Pons (tissue), 1 donor: ENCODE data around the gene AUH.

ENCODE experiments used
- DNase-seq: peaks from one replicate; pipeline ENCODE4 v3.0.0-alpha.2; 2016; ENCODE audit warnings: low spot score

The AUH gene

DNA sequence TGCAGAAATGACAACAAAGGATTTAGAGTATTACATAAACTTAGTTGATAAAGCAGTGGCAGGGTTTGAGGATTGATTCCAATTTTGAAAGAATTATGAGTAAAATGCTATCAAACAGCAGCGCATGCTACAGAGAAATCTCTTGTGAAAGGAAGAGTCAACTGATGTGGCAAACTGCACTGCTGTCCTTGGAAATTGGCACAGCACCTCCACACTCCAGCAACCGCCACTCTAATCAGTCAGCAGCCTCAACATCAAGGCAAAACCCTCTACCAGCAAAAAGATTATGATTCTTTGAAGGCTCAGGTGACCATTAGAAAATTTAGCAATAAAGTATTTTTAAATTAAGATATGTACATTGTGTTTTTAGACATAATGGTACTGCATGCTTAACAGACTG, 66.4 kb downstream of the AUH start:
- DNase-seq = no peak

DNA sequence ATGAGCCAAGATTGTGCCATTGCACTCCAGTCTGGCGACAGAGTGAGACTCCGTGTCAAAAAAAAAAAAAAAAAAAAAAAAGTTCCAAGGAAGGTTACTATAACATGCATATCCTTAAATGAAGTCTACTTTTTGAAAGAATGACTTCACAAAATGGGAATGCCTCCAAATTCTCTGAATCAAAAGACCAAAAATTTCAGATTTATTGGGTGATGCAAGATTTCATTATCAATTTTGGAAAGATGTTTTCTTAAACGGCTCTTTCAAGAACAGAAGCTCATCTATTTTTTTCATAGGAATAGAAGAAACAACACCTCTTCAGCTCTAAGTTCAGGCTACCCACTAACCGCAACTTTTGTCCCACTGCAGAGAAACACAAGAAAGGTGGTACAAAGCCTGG, 69.9 kb downstream of the AUH start:
- no peak for DNase-seq

DNA sequence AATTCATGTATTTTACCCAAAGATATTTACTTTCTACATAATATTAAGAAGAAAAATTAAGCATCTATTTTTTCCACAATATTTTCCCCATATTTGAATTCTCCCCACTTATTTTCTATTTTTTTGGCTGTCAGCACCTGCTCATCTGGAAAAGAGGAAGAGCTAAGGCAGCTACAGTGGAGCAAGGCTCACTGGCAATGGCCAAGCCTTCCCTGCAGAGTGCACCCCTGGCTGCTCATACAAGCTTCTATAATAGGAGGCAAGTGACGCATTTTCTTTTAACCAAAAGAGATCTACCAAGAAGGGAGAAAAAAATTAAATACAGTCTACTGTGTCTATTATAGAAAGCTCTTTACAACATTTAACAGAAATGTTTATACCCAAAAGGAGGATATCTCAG, 72.5 kb downstream of the AUH start:
- no peak for DNase-seq

DNA sequence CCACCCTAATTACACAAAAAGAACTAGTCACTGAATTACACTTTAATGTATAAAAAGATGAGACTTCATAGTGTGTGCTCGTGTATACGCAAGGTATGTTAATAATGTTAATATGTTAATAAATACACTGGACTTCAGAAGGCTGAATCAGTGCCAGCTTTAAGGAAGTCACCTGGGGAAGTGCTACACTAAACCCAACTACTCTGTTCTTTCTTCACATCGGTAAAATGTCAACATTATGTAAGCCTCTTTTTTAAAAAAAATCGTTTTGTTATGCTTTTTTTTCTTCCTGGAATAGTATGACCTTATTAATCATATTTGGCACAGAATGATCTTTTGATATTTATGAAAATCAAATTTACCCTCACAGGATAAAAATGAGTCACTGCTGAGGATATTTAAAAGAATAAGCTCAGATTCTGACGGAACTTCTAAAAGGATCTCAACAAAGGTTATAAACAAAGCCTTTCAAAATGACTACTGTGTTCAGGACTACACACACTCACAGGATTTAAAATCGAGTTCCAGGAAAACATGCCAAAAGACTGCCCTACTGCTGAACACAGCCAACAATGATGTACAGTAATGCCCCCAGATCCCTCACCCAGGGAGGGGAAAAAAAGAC, 75.9 kb downstream of the AUH start:
- no peak for DNase-seq

DNA sequence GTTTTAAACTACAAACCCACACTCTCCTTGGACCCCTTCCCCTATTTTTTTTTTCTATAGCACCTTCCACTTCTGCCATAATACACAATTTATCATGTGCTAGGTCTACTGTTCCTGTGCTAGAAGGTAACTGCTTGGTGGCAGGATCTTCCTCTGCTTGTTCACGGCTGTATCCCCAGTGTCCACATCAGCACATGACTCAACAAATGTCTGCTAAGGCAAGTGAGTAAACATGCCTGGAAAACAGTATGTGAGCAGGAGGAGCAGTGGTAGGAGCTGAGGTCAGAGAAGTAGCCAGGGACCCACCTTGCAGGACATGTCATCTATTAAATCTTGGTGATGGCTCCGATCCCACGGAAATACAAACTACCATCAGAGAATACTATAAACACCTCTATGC, 79.4 kb downstream of the AUH start:
- DNase-seq = no peak

DNA sequence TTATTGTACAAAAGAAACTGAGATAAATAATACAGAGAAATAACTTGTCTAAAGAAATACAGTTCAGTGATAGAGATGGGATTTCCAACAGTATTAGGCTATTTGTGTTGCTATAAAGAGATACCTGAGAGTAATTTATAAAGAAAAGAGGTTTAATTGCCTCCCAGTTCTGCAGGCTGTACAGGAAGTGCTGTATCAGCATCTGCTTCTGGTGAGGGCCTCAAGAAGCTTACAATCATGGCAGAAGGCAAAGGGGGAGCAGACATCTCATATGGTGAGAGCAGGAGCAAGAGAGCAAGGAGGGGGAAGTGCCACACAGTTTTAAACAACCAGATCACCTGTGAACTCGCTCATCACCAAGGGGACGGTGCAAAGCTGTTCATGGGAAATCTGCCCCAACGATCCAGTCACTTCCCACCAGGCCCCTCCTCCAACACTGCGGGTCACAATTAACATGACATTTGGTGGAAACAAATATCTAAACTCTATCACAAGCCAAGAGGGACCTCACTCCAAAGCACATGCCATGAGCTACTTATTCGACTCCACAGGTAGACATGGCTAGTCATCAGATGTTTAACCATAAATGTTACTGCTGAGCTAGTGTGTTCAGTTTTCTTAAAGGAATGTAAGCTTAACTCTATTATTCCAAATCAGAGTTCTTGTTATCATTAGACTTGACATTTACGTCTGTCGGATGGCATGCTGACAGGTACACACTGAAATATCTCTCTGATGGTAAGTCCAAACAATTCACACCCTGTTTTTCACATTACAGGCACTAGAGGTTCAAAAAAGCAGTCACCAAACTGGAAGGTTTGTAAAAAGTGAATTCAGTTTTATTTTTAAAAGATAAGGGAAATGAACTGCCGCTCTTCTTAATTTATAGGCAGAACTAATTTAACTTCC, 82.2 kb downstream of the AUH start:
- DNase-seq = no peak

DNA sequence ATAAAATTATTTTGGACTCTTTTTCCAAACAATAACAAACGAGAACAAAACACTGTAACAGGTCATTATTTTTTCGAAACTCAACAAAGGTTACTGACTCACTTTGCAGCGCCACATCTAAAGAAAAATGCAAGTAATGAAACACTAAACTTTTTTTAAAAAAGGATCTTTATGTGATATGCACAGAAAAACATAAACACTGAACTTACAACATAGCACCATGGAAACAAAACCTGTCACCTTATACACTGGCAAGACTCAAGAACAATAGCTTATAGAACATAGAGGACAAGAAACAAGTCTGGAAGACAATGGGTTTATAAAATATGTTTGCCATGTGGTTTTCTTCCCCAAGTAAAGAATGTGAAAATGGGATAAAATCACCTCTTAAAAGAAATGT, 85.2 kb downstream of the AUH start:
- no peak for DNase-seq

DNA sequence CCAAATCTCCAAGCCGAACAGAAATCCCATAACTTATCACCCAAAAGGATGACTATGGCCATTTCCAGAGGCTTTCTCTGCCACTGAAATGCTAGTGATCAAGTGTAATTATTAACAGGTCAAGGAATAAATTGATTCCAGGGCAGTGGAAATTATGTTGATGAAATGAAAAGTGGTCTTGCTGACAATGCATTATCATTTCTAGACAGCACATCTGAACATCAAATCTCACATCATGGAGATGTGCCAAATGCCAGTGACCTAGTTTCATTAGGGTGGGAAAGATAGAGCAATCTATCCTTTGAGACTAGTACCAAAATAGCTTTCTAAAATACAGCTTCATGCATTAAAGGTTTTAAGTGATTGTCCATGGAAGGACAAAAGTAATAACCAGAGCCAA, 86.1 kb downstream of the AUH start:
- no peak for DNase-seq

DNA sequence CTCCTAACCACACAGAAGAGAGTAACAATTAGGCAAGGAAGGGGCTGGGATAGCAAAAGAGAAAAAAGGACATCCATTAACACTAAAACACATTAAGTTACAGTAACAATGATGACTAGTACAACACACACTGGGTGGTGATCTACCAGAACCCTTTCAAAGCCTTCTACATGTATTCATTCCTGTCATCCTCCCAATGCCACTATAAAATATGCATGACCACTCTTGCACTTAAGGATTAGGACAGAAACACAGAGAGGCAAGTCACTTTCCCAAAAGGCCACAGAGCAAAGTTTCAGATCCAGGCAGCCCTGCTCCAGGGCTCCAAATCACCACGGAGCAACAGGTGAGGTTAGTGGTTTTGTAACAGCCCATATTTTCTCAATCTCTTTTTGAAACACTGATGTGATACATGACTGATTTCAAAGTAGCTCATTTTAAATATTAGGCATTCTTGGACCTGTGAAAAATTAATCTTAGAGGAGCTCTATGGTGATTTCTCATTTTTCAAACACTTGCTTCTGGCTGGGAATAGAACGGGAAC, 86.7 kb downstream of the AUH start:
- no peak for DNase-seq

DNA sequence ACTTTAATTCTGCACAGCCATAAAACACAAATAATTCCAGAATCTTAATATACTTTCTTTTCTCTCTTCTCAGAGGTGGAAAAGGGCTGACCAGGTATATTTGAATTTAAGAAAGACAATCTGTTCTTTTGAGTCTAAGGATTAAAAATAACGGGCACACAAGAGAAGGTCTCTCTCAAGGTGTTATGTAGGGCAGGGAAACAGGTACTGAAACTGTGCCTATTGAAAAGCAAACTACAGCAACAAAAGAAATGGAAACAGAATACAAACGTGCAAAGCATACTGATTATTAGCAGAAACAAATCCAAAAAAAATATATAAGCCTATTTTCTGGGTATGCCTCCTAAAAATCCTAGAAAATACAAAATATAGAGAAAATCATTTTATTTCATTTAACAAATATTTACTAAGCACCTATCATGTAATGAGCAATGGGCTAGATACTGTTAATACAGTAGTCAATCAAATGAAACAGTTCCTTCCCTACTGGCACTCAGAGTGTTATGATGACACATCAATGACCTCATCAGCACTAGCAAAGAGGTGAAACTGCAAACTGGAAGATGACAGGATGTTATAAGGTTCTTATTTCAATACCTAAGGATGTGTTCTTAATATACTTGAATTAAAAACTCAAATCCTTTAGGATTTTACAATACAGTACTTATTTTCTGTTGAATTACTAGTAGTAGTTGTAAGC, 87.7 kb downstream of the AUH start:
- no peak for DNase-seq

DNA sequence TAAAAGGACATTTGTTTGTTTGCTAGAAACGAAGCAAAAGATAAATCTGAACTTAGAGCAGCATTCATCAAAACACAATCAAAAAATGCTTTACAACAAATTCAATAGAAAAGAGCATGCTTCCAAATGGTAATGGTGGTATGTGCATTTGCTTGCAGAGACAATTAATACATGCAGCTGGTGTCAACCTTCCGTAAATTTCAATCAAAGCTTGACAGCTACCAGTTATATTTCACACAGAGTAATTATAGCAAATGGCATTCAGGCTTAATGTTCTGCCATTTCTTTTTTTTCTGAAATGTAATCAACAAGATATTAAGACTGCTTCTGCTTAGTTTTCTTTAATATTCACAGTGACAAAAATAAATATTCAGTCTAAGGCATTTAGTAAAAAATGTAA, 90.6 kb downstream of the AUH start:
- no peak for DNase-seq

DNA sequence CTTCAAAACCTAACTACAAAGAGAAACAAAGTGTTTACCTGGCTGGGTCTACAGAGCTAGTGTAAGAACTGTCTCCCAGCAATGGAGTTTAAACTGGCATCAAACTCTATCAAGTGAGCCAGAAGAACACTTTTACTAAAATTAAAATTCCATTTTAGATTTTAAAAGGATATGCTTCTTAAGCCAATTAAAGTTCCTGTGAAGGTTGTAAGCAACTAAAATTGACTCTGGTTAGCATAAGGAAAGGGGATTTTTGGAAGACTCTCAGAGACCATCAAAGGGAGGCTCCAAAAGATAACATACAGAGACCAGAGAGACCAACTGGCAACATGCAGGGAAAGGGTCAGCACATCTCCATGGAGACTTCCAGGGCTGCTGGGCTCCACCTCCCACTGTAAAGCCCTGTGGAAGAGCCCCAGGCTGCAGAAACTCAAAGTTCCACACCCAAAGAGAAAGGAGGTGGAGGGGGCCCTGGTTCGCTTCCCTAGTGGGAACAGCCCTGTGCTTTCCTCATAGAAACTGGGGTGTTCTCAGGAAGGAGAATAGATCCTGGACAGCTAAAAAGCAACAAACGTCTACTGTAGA, 91.7 kb downstream of the AUH start:
- DNase-seq = no peak

DNA sequence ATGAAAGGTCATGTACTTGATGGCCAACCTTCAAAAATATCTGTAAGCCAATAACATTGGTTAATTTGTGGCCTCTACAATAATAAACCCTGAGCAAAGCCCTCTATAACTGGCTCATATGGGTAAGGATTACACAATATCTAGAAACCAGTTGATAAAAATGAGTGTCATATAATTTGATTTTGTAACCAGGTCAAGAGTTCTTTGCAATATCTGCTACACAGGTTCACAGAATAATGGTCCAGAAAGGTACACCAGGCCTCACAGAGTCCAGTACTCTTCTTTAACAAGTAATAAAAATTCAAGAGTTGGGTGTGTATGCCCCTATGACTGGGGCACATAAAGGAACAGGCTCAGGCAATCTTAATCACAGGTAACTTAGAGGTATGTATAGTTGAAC, 95.3 kb downstream of the AUH start:
- DNase-seq = no peak

DNA sequence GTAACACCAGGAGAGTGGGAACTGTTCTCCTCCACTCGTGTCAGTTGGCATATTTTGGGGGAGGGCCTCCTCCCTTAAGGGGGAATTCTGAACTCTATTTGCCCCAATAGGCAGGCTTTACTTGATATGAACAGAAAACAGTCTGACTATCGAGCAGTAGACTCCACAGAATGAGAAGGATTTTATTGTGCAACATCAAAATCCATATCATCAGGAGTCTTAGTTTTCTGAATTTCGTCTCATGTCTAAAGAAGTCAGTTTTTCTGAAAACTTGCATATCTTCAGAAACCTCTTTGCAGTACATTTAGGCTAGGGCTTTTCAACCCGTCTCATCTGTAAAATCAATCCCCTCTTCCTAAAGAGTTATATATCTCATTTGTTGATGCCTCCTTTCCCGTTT, 96.2 kb downstream of the AUH start:
- no peak for DNase-seq

DNA sequence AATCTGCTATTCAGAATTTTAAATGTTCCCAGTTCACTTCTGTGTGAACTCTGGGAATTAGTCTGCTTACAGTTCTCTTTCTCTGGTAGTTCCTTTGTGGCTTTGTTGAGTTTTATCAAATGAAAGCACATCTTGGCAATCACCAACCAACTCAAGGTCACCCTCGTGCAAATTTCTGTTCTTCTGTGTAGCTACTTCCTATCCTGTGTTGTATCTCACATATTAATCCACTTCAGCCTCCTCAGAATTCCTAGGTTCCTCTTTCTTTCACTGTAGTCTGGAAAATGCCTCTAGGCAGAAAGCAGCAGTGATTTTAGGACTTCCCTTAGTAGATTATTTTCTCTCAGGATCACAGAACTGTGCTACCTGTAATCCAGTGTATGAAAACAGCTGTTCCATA, 100.3 kb downstream of the AUH start:
- peak; percentile 19 for DNase-seq

DNA sequence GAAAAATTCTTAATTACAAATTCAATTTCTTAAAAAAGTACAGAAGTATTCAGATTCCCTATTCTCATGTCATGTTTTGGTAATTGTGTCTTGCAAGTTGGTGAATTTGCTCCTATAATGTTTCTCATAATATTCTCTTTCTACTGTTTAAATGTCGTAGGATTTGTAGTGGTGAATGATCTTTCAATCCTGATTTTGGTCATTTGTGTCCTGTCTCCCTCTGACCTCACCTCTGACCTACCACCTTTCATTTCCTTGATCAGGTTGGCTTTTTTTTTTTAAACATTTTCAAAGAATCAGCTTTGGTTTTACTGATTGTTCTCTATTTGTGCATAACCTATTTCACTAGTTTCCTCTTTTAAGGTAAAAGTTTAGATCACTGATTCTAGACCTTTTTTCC, 102.6 kb downstream of the AUH start:
- DNase-seq = no peak

DNA sequence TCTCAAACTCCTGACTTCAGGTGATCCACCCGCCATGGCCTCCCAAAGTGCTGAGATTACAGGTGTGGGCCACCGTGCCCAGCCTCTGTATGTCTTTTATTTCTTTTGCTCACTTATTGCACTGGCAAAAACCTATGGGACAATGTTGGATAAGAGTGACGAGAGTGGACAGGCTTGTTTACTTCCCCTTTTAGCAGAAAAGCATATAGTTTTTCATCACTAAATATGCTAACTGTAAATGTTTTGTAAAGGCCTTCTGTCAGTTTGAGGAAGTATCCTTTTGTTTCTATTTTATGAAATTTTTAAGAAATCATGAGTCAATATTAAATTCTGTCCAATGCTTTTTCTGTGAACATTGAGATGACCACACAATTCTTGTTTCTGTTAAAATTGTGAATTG, 103.3 kb downstream of the AUH start:
- DNase-seq = no peak

DNA sequence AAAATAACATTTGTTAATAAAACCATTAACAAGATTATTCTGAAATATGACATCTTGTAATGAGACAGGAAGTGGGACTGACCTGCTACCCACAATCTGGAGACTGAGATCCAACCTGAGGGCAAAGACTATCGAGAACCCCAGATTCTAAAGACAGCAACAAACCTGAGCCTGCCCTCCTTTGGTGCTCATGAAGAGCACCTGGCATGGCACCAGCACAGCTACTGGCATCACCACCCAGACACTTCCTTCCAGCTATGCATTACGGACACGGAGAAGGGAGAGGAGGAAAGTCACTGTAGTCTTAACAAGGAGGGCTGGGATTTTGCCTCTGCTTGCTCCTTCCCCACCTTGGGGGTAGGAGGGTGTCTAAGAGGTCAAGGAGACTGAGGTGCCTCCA, 105.5 kb downstream of the AUH start:
- no peak for DNase-seq

DNA sequence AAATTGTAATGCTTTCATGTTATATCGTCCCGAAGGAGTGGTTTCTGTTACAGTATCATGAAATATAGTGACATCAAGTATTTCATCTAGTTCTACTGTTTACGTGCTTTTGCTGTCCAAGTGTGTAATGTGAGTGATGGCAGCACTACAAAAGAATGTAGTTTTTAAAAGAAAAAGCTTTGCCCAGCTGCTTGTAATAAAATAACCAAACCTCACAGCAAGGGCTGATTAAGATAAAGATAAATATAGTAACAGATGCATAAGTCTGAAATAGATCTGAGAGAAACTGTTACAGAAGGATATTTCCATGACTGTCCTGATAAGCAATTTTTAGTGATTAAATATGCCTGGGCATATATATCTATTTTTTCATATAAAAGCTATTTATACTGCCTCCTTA, 106.4 kb downstream of the AUH start:
- DNase-seq = no peak

DNA sequence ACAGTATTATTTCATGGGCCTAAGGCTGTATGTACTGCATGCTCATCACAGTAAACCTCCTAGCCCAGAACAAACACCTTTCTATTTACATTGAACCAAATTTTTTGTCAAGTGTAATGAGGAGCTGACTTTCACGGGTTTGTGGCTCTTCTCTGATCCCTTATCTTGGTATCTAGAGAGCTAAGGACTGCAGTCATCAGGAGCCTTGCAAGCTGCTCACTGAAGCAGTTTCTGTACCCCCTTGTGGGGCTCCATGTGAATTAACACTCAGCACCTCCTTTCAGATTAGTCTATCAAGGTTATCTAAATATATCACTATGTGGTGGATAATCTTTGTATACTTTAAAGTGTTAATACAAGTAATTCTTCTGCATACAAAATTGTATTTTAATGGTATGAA, 108.2 kb downstream of the AUH start:
- DNase-seq = no peak

DNA sequence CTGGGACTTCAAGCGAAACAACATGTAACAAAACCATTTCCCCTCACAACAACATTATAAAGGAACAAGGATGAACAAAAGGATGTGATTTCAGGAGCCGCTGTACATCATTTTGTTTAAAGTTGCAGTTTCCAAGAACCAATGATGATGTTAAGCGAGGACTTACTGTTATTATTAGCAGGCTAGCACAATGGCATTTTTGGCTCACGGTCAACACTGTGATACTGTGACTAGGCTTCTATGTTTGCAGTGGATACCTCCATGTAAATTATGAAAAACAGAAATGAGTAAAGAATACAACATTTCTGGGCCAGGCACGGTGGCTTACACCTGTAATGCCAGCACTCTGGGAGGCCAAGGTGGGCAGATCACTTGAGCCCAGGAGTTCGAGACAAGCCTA, 113.0 kb downstream of the AUH start:
- DNase-seq = no peak

DNA sequence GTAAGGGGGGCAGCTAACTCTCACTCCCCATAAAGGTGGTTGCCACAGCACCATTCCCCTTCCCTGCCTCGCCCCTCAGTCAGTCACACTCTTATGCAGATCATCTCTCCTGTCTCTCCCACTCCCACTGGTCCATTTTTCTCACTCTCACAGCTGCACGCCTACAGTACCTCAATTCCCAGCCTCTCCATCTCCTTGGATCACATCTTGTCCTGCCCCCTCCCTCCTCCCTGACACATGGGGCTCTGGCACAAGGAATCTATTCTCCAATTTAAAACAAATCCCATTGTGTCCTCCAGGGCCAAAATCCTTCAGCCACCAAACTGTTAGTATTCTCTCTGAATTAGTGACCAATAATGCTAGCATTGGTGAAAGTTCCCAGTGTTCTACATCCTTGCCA, 114.4 kb downstream of the AUH start:
- DNase-seq = peak; percentile 34

DNA sequence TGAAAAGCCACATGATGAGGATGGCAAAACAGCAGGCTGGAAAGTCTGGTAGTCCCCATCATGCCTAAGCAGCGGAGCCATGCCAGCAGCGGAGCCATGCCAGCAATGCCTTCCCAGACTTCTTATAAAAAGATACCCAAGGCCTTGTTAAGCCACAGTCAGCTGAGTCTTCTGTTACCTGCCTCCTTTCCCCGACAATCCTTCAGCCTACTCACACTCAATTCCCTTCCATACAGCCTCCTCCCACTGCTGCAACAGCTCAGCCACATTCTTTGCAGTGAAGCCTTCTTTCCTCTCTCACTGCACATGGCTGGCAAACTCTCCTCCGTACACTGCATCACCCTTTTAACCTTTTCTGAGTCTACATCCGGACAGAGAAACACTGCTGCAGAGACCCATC, 114.9 kb downstream of the AUH start:
- DNase-seq = no peak
